K562 (cell line): ENCODE results near the gene SCARF2. TPM values are rescaled to one million over a fixed set of nuclear protein-coding genes. Genes with fewer than 3 reads are reported as not detected.

Source experiments
- ARNT ChIP-seq, 2 experiments: fragments of 450-650 bp; IDR thresholded peaks; 2 replicates each; pipeline ENCODE4 v1.6.1; 2016; ENCODE audit warnings: mild to moderate bottlenecking in 1 of 2
- CREBBP ChIP-seq: IDR thresholded peaks from one replicate; pipeline ENCODE4 v1.6.1; 2012; ENCODE audit warnings: low read depth, mild to moderate bottlenecking, control low read depth, inconsistent platforms, low read length
- DDX20 ChIP-seq: fragments of 450-650 bp; IDR thresholded peaks from 2 replicates; pipeline ENCODE4 v1.6.1; 2016; ENCODE audit warnings: missing genetic modification characterization, low read depth, mild to moderate bottlenecking, missing compliant biosample characterization, moderate library complexity
- GABPA ChIP-seq: fragments of 200-800 bp; sonication (Bioruptor generic); conservative IDR thresholded peaks from 2 replicates; pipeline ENCODE4 v1.6.1; 2016; ENCODE audit warnings: low read depth, missing genetic modification characterization, missing compliant biosample characterization
- GATAD2B ChIP-seq: fragments of 450-650 bp; IDR thresholded peaks from 2 replicates; pipeline ENCODE4 v1.6.1; 2017; ENCODE audit warnings: mild to moderate bottlenecking, borderline replicate concordance
- HSF4 ChIP-seq: fragments of 250-450 bp; sonication (Bioruptor Pico); IDR thresholded peaks from 2 replicates; pipeline ENCODE4 v2.1.2; 2022; ENCODE audit warnings: mild to moderate bottlenecking, moderate library complexity, borderline replicate concordance
- KLF1 ChIP-seq: fragments of 450-650 bp; IDR thresholded peaks from 2 replicates; pipeline ENCODE4 v1.6.1; 2016; ENCODE audit warnings: missing genetic modification characterization, missing compliant biosample characterization
- NCOA4 ChIP-seq: fragments of 450-650 bp; IDR thresholded peaks from 2 replicates; pipeline ENCODE4 v1.6.1; 2018; ENCODE audit warnings: mild to moderate bottlenecking; ENCODE audit not compliant: partially characterized antibody
- PHF21A ChIP-seq: fragments of 450-650 bp; IDR thresholded peaks from 2 replicates; pipeline ENCODE4 v1.6.1; 2017; ENCODE audit warnings: low read depth, borderline replicate concordance
- RUNX1 ChIP-seq: sonication (generic); IDR thresholded peaks from 2 replicates; pipeline ENCODE4 v1.6.1; 2016; ENCODE audit warnings: antibody characterized with exemption, low read depth
- SP1 ChIP-seq: sonication (generic); formaldehyde crosslinking; IDR thresholded peaks from 2 replicates; pipeline ENCODE4 v1.8.1; 2022; ENCODE audit warnings: mild to moderate bottlenecking, missing genetic modification reagents
- ZBTB49 ChIP-seq: sonication (generic); formaldehyde crosslinking; IDR thresholded peaks from 2 replicates; pipeline ENCODE4 v1.8.0; 2022; ENCODE audit warnings: missing genetic modification reagents, mild to moderate bottlenecking, borderline replicate concordance
- ZNF79 ChIP-seq: fragments of 250-450 bp; sonication (Bioruptor Pico); IDR thresholded peaks from 2 replicates; pipeline ENCODE4 v1.4.0; 2020; ENCODE audit warnings: low read depth, mild to moderate bottlenecking, moderate library complexity
- polyA plus RNA-seq, 8 experiments: library from polyadenylated mRNA; depleted of rRNA in 4 of 8; stranded (reverse) in 5 of 8; unstranded in 3 of 8; fragments of >200 nt; fragmentation: Nextera tagmentation in 2 of 8; fragmentation: Illumina TruSeq in 1 of 8; extraction: Ambion mirVana in 2 of 8; extraction: Trizol in 1 of 8; gene quantifications; 2 replicates each; pipeline versions ENCODE4 v1.2.1 to v1.2.3, GENCODE V29; 2011 to 2014; ENCODE audit warnings: inconsistent platforms in 1 of 8, missing spikeins in 1 of 8
- total RNA-seq, 7 experiments: library from RNA; depleted of rRNA in 6 of 7; stranded (reverse); fragments of >200 nt in 6 of 7; fragmentation: Illumina TruSeq in 2 of 7; extraction: Trizol in 2 of 7; gene quantifications; 2 replicates each; pipeline versions ENCODE4 v1.2.1 to v1.2.3, GENCODE V29; 2011 to 2021; ENCODE audit warnings: low replicate concordance in 1 of 7
- TF ChIP-seq, protein P1 (sequence below): fragments of 250-450 bp; sonication (Bioruptor Pico); IDR thresholded peaks from 2 replicates; pipeline ENCODE4 v1.5.0; 2021; ENCODE audit warnings: mild to moderate bottlenecking, moderate library complexity
- TF ChIP-seq, protein P2 (sequence below): fragments of 250-450 bp; sonication (Bioruptor Pico); IDR thresholded peaks from 2 replicates; pipeline ENCODE4 v1.4.0; 2020; ENCODE audit warnings: mild to moderate bottlenecking, moderate library complexity
- TF ChIP-seq, protein P3 (sequence below): sonication (generic); IDR thresholded peaks from 2 replicates; pipeline ENCODE4 v1.6.1; 2016
- TF ChIP-seq, protein P4 (sequence below): sonication (generic); formaldehyde crosslinking; IDR thresholded peaks from 2 replicates; pipeline ENCODE4 v1.9.0; 2022; ENCODE audit warnings: mild to moderate bottlenecking, missing genetic modification reagents

The SCARF2 gene
- total and polyA plus RNA-seq, 9 of the 15 experiments (the other 6 are each of a cell fraction or from before 2014, with no cell fraction given), result 0.06 to 0.32 (median 0.21) TPM; not detected in 5

DNA sequence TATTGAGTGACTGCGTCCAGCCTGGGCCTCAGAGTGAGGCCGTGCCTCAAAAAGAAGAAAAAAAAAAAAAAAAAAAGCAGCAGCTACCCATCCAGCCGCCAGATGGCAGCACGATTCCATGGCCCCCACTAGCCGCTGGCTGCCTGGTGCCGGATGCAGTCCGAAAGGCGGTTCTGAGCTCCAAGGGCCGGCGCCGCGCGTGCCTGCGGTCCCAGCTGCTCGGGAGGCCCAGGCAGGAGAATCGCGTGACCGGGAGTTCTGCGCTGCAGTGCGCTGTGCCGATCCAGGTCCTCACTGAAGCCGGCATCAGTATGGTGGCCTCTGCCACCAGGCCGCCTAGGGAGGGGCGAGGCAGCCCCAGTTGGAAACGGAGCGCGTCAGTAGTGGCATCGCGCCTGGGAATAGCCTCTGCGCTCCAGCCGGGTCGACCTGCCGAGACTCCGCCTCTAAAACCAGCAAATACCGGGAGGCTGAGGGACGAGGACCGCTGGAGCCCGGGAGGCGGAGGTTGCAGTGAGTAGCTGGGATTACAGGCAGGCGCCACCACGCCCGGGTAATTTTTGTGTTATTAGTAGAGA is 19.3 kb downstream of the SCARF2 start (continued):
- TF ChIP-seq, protein P1, sequence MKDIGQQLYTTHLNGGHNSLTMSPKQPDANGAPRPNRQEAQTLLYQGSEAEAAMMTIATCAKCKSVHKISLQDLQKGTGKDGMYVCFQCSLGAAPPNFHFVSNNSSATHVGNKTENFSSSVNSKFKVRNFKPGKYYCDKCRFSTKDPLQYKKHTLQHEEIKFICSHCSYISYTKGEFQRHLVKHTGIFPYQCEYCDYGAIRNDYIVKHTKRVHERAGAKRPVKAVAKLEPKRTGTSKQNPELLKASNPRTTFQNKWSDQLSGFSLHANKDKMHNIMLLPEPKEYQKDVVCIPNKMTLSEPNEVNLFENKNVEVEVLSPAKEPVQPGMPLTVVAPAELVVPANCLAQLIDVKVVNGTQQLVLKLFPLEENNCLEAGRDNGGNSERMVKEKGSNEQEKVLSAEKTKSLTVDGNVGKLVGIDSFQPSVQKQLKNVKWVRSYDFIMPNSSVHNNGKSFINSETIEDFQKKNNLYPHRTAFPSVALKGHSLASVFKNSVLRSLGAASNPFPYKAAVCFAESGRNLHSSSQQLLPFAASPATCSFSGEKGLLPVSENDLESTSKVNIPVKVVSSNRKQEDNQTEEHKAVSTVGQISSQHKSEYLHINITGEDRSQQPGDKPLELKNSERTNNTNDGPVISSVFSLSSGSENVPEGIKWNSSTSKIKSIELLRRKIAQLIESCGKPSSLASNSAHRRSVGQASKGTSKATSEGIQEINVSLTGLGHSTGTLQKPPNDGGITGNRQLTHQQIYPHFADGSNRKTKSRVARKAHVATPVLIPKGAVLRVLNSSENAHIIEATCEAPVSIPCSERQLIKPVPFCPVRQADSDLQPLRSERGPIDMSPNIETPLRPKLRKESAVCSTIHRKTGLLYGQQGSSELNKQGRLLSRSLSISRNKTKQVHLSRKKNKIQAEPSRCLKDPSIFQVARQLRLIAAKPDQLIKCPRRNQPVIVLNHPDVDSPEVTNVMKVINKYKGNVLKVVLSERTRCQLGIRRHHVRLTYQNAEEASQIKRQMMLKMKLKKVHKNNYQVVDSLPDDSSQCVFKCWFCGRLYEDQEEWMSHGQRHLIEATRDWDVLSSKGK (CRISPR knock-in tag), result no peak
- TF ChIP-seq ZBTB49 (CRISPR knock-in tag) (no peak), HSF4 (CRISPR knock-in tag) (peak; percentile 55; the same call in 1 of the 2 replicates), RUNX1 (peak; percentile 29; the same call in 1 of the 2 replicates), SP1 (CRISPR knock-in tag) (peak; percentile 72; the same call in 1 of the 2 replicates), GATAD2B (no peak), DDX20 (tag) (no peak), NCOA4 (no peak), CREBBP (no peak), ZNF79 (CRISPR knock-in tag) (no peak), PHF21A (peak; percentile 87), ARNT (IDR thresholded peaks at IDR 0.05) (no peak), GABPA (peak; percentile 46), KLF1 (peak; percentile 73; the same call in 1 of the 2 replicates)
- TF ChIP-seq, protein P2, sequence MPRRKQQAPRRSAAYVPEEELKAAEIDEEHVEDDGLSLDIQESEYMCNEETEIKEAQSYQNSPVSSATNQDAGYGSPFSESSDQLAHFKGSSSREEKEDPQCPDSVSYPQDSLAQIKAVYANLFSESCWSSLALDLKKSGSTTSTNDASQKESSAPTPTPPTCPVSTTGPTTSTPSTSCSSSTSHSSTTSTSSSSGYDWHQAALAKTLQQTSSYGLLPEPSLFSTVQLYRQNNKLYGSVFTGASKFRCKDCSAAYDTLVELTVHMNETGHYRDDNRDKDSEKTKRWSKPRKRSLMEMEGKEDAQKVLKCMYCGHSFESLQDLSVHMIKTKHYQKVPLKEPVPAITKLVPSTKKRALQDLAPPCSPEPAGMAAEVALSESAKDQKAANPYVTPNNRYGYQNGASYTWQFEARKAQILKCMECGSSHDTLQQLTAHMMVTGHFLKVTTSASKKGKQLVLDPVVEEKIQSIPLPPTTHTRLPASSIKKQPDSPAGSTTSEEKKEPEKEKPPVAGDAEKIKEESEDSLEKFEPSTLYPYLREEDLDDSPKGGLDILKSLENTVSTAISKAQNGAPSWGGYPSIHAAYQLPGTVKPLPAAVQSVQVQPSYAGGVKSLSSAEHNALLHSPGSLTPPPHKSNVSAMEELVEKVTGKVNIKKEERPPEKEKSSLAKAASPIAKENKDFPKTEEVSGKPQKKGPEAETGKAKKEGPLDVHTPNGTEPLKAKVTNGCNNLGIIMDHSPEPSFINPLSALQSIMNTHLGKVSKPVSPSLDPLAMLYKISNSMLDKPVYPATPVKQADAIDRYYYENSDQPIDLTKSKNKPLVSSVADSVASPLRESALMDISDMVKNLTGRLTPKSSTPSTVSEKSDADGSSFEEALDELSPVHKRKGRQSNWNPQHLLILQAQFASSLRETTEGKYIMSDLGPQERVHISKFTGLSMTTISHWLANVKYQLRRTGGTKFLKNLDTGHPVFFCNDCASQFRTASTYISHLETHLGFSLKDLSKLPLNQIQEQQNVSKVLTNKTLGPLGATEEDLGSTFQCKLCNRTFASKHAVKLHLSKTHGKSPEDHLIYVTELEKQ (CRISPR knock-in tag), result no peak
- TF ChIP-seq, protein P3, sequence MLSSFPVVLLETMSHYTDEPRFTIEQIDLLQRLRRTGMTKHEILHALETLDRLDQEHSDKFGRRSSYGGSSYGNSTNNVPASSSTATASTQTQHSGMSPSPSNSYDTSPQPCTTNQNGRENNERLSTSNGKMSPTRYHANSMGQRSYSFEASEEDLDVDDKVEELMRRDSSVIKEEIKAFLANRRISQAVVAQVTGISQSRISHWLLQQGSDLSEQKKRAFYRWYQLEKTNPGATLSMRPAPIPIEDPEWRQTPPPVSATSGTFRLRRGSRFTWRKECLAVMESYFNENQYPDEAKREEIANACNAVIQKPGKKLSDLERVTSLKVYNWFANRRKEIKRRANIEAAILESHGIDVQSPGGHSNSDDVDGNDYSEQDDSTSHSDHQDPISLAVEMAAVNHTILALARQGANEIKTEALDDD, result no peak
- TF ChIP-seq, protein P4, sequence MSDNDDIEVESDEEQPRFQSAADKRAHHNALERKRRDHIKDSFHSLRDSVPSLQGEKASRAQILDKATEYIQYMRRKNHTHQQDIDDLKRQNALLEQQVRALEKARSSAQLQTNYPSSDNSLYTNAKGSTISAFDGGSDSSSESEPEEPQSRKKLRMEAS (CRISPR knock-in tag), result peak; percentile 92
